ENCODE measurements around the gene PHF21B.

The PHF21B gene

GRCh38 chr22:45006964-45007390 lies 2.8 kb downstream of the PHF21B start:
- Mint-ChIP-seq H3K27ac (no peak overlapping the region), H3K36me3 (peaks cover 3% of the 10 kb centered on the region), H3K4me1 (peaks cover 6% of the 10 kb centered on the region), H3K4me3 (no peak overlapping the region), H3K27me3 (peaks cover 28% of the 10 kb centered on the region), H3K9me3 (peaks cover 2% of the 10 kb centered on the region)
- ATAC-seq (ENCODE audit: low read depth) (no peak), DNase-seq (ENCODE audit: low spot score in 2 of 2) (no peak)

- Mint-ChIP-seq H3K36me3 (peaks cover 3% of the 10 kb centered on the region), H3K9me3 (peaks cover 2% of the 10 kb centered on the region), H3K4me1 (peaks cover 6% of the 10 kb centered on the region), H3K4me3 (no peak overlapping the region), H3K27me3 (peaks cover 32% of the 10 kb centered on the region), H3K27ac (no peak overlapping the region)
- DNase-seq (ENCODE audit: low spot score in 2 of 2) (no peak), ATAC-seq (ENCODE audit: low read depth) (no peak)
These were observed 3.5 kb downstream of the PHF21B start for GRCh38 chr22:45006111-45006963.

GRCh38 chr22:45001653-45002052 lies 8.2 kb downstream of the PHF21B start:
- H3K27me3 Mint-ChIP-seq: peaks cover 30% of the 10 kb centered on the region

GRCh38 chr22:45000330-45000729 lies 9.5 kb downstream of the PHF21B start:
- Mint-ChIP-seq H3K4me3 (no peak overlapping the region), H3K27me3 (peaks cover 29% of the 10 kb centered on the region)

More at GRCh38 chr22:45001653-45002052, 8.2 kb downstream of the PHF21B start:
- Mint-ChIP-seq H3K36me3 (no peaks in the 10 kb centered on the region), H3K4me3 (no peak overlapping the region), H3K9me3 (peaks cover 2% of the 10 kb centered on the region), H3K27ac (no peak overlapping the region), H3K4me1 (no peaks in the 10 kb centered on the region)
- DNase-seq (ENCODE audit: low spot score in 2 of 2) (no peak), ATAC-seq (ENCODE audit: low read depth) (no peak)

GRCh38 chr22:44999687-45000086 lies 10.1 kb downstream of the PHF21B start:
- Mint-ChIP-seq H3K4me3 (no peak overlapping the region), H3K4me1 (no peaks in the 10 kb centered on the region), H3K9me3 (peaks cover 2% of the 10 kb centered on the region), H3K27me3 (peaks cover 26% of the 10 kb centered on the region), H3K36me3 (no peaks in the 10 kb centered on the region), H3K27ac (no peak overlapping the region)
- DNase-seq (ENCODE audit: low spot score in 2 of 2): no peak
- ATAC-seq (ENCODE audit: low read depth): no peak

More at GRCh38 chr22:45000330-45000729, 9.5 kb downstream of the PHF21B start:
- DNase-seq (ENCODE audit: low spot score in 2 of 2) (no peak), ATAC-seq (ENCODE audit: low read depth) (no peak)
- H3K27ac Mint-ChIP-seq: no peak overlapping the region
- H3K4me1 Mint-ChIP-seq: no peaks in the 10 kb centered on the region
- peaks cover 2% of the 10 kb centered on the region for H3K9me3 Mint-ChIP-seq
- no peaks in the 10 kb centered on the region for H3K36me3 Mint-ChIP-seq

- peaks cover 2% of the 10 kb centered on the region for H3K9me3 Mint-ChIP-seq
- no peak overlapping the region for H3K27ac Mint-ChIP-seq
- no peak for DNase-seq (ENCODE audit: low spot score in 2 of 2)
- peaks cover 23% of the 10 kb centered on the region for H3K27me3 Mint-ChIP-seq
- ATAC-seq (ENCODE audit: low read depth): no peak
- H3K4me3 Mint-ChIP-seq: no peak overlapping the region
- H3K4me1 Mint-ChIP-seq: no peaks in the 10 kb centered on the region
- no peaks in the 10 kb centered on the region for H3K36me3 Mint-ChIP-seq
These were observed 10.6 kb downstream of the PHF21B start for GRCh38 chr22:44999231-44999630.

- Mint-ChIP-seq H3K4me1 (no peaks in the 10 kb centered on the region), H3K27me3 (peaks cover 18% of the 10 kb centered on the region), H3K9me3 (peaks cover 2% of the 10 kb centered on the region), H3K27ac (no peak overlapping the region), H3K36me3 (no peaks in the 10 kb centered on the region), H3K4me3 (no peak overlapping the region)
- ATAC-seq (ENCODE audit: low read depth) (no peak), DNase-seq (ENCODE audit: low spot score in 2 of 2) (no peak)
These were observed 11.5 kb downstream of the PHF21B start for GRCh38 chr22:44998296-44998695.

GRCh38 chr22:44997060-44997459 lies 12.7 kb downstream of the PHF21B start:
- no peaks in the 10 kb centered on the region for H3K9me3 Mint-ChIP-seq
- ATAC-seq (ENCODE audit: low read depth): no peak
- H3K27me3 Mint-ChIP-seq: peaks cover 10% of the 10 kb centered on the region
- no peak for DNase-seq (ENCODE audit: low spot score in 2 of 2)
- H3K36me3 Mint-ChIP-seq: no peaks in the 10 kb centered on the region
- no peaks in the 10 kb centered on the region for H3K4me1 Mint-ChIP-seq
- no peak overlapping the region for H3K27ac Mint-ChIP-seq
- no peak overlapping the region for H3K4me3 Mint-ChIP-seq

- no peak overlapping the region for H3K27ac Mint-ChIP-seq
- ATAC-seq (ENCODE audit: low read depth) (no peak), DNase-seq (ENCODE audit: low spot score in 2 of 2) (no peak)
- H3K9me3 Mint-ChIP-seq: no peaks in the 10 kb centered on the region
- H3K27me3 Mint-ChIP-seq: peaks cover 10% of the 10 kb centered on the region
- H3K4me1 Mint-ChIP-seq: no peaks in the 10 kb centered on the region
- no peak overlapping the region for H3K4me3 Mint-ChIP-seq
- no peaks in the 10 kb centered on the region for H3K36me3 Mint-ChIP-seq
These were observed 13.2 kb downstream of the PHF21B start for GRCh38 chr22:44996648-44997047.

GRCh38 chr22:44996120-44996519 lies 13.7 kb downstream of the PHF21B start:
- H3K27me3 Mint-ChIP-seq: peaks cover 8% of the 10 kb centered on the region
- no peaks in the 10 kb centered on the region for H3K36me3 Mint-ChIP-seq
- H3K4me1 Mint-ChIP-seq: no peaks in the 10 kb centered on the region
- no peak overlapping the region for H3K27ac Mint-ChIP-seq
- no peak overlapping the region for H3K4me3 Mint-ChIP-seq
- no peaks in the 10 kb centered on the region for H3K9me3 Mint-ChIP-seq
- ATAC-seq (ENCODE audit: low read depth): no peak
- no peak for DNase-seq (ENCODE audit: low spot score in 2 of 2)

GRCh38 chr22:44995715-44996114 lies 14.1 kb downstream of the PHF21B start:
- DNase-seq (ENCODE audit: low spot score in 2 of 2) (no peak), ATAC-seq (ENCODE audit: low read depth) (no peak)
- H3K9me3 Mint-ChIP-seq: no peaks in the 10 kb centered on the region
- no peaks in the 10 kb centered on the region for H3K4me1 Mint-ChIP-seq
- no peaks in the 10 kb centered on the region for H3K36me3 Mint-ChIP-seq
- H3K4me3 Mint-ChIP-seq: no peak overlapping the region
- peaks cover 9% of the 10 kb centered on the region for H3K27me3 Mint-ChIP-seq
- no peak overlapping the region for H3K27ac Mint-ChIP-seq

- Mint-ChIP-seq H3K4me3 (no peak overlapping the region), H3K9me3 (no peaks in the 10 kb centered on the region), H3K36me3 (no peaks in the 10 kb centered on the region), H3K27ac (no peak overlapping the region), H3K27me3 (peaks cover 13% of the 10 kb centered on the region), H3K4me1 (no peaks in the 10 kb centered on the region)
- DNase-seq (ENCODE audit: low spot score in 2 of 2) (no peak), ATAC-seq (ENCODE audit: low read depth) (no peak)
These were observed 14.7 kb downstream of the PHF21B start for GRCh38 chr22:44995105-44995514.

GRCh38 chr22:44994399-44995104 lies 15.3 kb downstream of the PHF21B start:
- ATAC-seq (ENCODE audit: low read depth): no peak
- no peak overlapping the region for H3K4me3 Mint-ChIP-seq
- peaks cover 13% of the 10 kb centered on the region for H3K27me3 Mint-ChIP-seq
- H3K4me1 Mint-ChIP-seq: no peaks in the 10 kb centered on the region
- DNase-seq (ENCODE audit: low spot score in 2 of 2): no peak
- H3K27ac Mint-ChIP-seq: no peak overlapping the region
- no peaks in the 10 kb centered on the region for H3K9me3 Mint-ChIP-seq
- H3K36me3 Mint-ChIP-seq: no peaks in the 10 kb centered on the region

GRCh38 chr22:44992166-44992565 lies 17.6 kb downstream of the PHF21B start:
- no peak overlapping the region for H3K27ac Mint-ChIP-seq
- ATAC-seq (ENCODE audit: low read depth): no peak
- peaks cover 18% of the 10 kb centered on the region for H3K27me3 Mint-ChIP-seq
- no peak overlapping the region for H3K4me3 Mint-ChIP-seq
- H3K36me3 Mint-ChIP-seq: no peaks in the 10 kb centered on the region
- H3K4me1 Mint-ChIP-seq: no peaks in the 10 kb centered on the region
- no peaks in the 10 kb centered on the region for H3K9me3 Mint-ChIP-seq
- DNase-seq (ENCODE audit: low spot score in 2 of 2): no peak
